TTC549 (cell line): ENCODE measurements around the gene BST2.

Experiments used
- FAIRE-seq: peaks from 2 replicates; lab custom pipeline; 2012; peaks lifted over from hg19 to GRCh38; lab: Jason Lieb, UNC

The BST2 gene

GRCh38 chr19:17405250-17406045 lies at the start of gene BST2:
Gene BST2 (minus strand): TSS chr19:17405630. CDS start chr19:17405575, 55 bp downstream.
- FAIRE-seq = no peak

- no peak for FAIRE-seq
Measured at GRCh38 chr19:17454576-17455071, 49.2 kb upstream of the BST2 start.

- FAIRE-seq = no peak
Measured at GRCh38 chr19:17451820-17452219, 46.4 kb upstream of the BST2 start.

- FAIRE-seq = no peak
Measured at GRCh38 chr19:17450264-17451075, 45.0 kb upstream of the BST2 start.

GRCh38 chr19:17448131-17448967 lies 42.9 kb upstream of the BST2 start, which contains the start of gene TMEM221:
Gene TMEM221 (minus strand): TSS chr19:17448668. CDS start chr19:17448462, 206 bp downstream.
- FAIRE-seq = no peak

- no peak for FAIRE-seq
Measured at GRCh38 chr19:17447704-17448130, 42.3 kb upstream of the BST2 start.

GRCh38 chr19:17445526-17446165 lies 40.2 kb upstream of the BST2 start:
- FAIRE-seq = no peak

GRCh38 chr19:17441241-17442021 lies 36.0 kb upstream of the BST2 start:
- no peak for FAIRE-seq

GRCh38 chr19:17436874-17437267 lies 31.4 kb upstream of the BST2 start:
- FAIRE-seq = no peak

GRCh38 chr19:17436094-17436873 lies 30.9 kb upstream of the BST2 start:
- FAIRE-seq = no peak

- FAIRE-seq = no peak
Measured at GRCh38 chr19:17435218-17435617, 29.8 kb upstream of the BST2 start.

- no peak for FAIRE-seq
Measured at GRCh38 chr19:17431417-17431816, 26.0 kb upstream of the BST2 start.

GRCh38 chr19:17429641-17430113 lies 24.2 kb upstream of the BST2 start:
- FAIRE-seq = no peak

GRCh38 chr19:17424743-17425365 lies 19.4 kb upstream of the BST2 start:
- FAIRE-seq = no peak

- FAIRE-seq = no peak
Measured at GRCh38 chr19:17423429-17424208, 18.2 kb upstream of the BST2 start.

- no peak for FAIRE-seq
Measured at GRCh38 chr19:17421942-17422341, 16.5 kb upstream of the BST2 start.

GRCh38 chr19:17420475-17420924 lies 15.1 kb upstream of the BST2 start:
- FAIRE-seq = no peak
